ENCODE results near the gene GLT6D1.

The GLT6D1 gene

DNA sequence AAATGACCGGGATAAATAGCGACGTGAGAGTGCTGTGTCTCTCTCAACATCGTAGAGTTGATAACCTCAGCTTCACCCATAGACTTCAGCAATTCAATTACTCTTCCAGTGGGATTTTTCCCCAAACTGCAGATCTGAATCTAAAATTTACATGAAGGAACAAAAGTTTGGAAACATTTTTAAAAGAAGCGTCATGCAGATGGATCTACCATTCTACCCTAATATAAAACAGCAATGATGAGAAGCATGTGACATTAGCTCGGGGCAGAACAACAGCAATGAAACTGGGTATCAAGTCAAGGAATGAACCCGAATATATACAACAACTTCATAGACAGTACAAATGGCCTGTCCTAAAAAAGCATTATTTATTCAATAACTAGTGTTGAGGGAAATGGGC is 18.8 kb downstream of the GLT6D1 start:
- TF ChIP-seq ZFX (IDR thresholded peaks at IDR 0.05), result no peak
- TF ChIP-seq, protein P1, sequence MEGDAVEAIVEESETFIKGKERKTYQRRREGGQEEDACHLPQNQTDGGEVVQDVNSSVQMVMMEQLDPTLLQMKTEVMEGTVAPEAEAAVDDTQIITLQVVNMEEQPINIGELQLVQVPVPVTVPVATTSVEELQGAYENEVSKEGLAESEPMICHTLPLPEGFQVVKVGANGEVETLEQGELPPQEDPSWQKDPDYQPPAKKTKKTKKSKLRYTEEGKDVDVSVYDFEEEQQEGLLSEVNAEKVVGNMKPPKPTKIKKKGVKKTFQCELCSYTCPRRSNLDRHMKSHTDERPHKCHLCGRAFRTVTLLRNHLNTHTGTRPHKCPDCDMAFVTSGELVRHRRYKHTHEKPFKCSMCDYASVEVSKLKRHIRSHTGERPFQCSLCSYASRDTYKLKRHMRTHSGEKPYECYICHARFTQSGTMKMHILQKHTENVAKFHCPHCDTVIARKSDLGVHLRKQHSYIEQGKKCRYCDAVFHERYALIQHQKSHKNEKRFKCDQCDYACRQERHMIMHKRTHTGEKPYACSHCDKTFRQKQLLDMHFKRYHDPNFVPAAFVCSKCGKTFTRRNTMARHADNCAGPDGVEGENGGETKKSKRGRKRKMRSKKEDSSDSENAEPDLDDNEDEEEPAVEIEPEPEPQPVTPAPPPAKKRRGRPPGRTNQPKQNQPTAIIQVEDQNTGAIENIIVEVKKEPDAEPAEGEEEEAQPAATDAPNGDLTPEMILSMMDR (conservative IDR thresholded peaks at IDR 0.05), result no peak
- H3K27ac ChIP-seq, result no peak overlapping the region

DNA sequence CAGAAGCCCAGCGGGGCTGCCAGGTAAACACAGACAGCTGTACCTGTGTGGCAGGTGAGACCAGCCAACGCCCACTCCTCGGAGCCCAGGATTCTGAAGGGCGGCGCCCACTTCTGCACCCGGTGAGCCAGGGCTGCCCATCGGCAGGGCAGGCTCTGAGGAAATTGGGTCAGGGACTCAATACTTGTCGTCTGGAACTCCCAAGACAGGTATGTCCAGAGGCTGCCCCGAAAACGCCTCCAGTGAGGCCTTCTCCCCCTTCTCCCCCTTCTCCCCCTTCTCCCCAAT is 19.8 kb downstream of the GLT6D1 start:
- H3K27ac ChIP-seq, result no peak overlapping the region
- TF ChIP-seq, protein P1 (conservative IDR thresholded peaks at IDR 0.05), result no peak
- no peak for TF ChIP-seq ZFX (IDR thresholded peaks at IDR 0.05)

DNA sequence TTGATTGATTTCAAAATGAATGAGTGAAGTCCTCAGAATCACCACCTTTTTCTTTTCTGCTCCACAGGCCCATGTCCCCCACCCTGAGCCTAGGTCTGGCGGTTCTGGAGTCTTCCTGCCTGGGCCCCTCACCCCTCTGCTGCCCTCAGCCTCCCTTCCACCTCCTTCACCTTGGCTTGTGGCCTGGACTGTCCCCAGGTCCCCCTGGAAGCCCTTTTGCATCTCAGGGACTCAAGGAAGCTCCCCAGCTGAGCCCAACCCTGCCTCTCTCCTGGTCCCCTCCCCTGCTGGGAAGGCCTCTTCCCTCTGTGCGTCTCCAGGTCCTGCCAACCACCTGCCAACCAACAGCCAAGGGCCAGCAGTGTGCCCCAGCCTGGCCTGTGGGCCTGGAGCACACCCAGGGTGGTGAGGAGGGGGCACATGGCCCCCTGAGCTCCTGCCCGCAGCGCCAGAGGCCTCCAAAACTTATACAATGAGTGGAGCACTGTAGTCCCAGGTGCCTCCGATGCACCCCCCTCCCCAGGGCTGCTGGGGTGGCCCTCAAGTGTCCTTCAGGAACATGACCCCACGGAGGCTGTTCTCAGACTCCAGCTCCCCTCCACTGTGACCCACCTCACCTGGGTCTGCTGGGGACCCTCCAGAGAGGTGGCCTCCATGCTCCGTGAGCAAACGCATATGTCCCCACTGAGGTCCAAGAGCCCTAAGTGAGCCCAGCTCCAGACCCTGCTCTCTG is 20.3 kb downstream of the GLT6D1 start:
- no peak for TF ChIP-seq ZFX (IDR thresholded peaks at IDR 0.05)
- no peak overlapping the region for H3K27ac ChIP-seq

DNA sequence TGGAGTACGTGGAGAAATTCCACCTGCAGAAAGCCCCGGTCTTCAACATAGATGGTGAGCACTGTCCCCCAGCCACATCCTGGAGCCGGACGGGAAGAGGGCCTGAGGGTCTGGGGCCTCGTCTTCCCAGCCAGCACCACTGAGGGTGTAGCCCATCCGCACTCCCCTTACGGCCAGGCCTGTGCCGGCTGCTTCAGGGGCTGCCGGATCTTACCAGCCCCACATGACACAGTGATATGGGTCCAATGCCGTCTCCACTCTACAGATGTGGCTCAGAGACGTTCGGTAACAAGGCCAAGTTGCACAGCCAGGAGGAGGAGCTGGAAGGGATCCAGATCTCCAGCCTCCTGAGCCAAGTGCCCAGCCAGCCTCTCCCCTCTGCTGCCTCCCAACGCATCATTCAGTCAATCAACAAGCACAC is 21.3 kb downstream of the GLT6D1 start:
- no peak overlapping the region for H3K27ac ChIP-seq
- TF ChIP-seq ZFX (IDR thresholded peaks at IDR 0.05), result no peak
- TF ChIP-seq, protein P1 (conservative IDR thresholded peaks at IDR 0.05), result no peak

DNA sequence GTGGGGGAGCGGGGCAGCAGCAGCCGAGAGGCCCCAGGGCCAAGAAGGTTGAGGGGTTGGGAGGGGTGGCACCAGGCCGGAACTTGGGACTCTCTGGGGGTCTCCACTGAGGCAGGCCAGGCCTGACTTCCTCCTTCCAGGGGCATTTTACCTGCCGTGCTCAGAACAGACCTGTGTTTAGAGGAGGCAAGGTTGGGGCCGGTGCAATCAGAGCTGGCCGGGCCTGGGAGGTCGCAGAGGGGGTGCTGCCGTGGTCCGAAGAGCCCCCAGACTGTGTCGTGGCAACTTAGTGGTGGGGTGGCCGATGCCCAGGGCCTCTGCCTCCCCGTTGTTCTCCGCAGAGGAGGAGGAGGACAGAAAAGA is 21.8 kb downstream of the GLT6D1 start:
- TF ChIP-seq ZFX (IDR thresholded peaks at IDR 0.05), result no peak
- TF ChIP-seq, protein P1 (conservative IDR thresholded peaks at IDR 0.05), result no peak
- no peak overlapping the region for H3K27ac ChIP-seq

DNA sequence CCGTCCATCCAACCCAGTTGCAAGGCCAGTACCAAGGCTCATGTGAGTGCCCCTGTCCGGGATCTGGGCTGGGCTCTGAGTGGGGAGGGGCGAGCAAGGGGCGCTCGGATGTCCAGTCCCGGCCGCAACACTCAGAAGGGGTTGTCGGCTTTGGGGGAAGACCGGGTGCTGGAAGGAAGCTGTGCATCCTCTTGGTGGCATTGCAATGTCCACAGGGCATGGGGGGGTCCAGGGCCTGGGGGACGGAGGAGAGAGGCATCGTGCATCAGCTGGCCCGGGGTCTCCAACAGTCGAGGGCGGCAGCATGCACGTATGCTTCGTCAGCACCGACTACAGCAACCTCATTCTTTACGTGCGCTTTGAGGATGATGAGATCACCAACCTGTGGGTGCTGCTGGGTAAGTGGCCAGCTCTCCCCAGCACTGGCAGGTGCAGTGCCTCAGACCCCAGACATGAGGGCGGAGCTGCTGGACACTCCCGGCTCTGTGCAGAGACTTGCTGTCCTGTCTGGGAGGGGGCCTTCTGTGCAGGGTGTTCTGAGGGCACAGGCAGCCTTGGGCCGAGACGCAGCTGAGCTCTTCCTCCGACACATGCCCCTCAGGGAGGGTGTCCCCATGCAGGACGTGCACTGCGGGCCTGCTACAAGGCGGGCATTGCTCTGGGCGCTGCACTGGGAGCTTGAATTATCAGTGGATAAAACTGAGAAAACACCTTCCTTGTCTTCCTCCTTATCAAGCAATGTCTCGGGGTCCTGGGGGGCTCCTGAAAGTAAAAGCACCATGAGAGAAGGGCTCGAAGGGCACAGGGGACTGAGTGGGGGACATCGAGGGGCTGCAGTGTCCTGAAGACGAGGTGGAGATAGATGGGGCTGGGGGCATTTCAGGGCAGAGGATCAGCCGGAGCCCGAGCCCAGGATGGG is 22.5 kb downstream of the GLT6D1 start:
- no peak overlapping the region for H3K27ac ChIP-seq
- no peak for TF ChIP-seq ZFX (IDR thresholded peaks at IDR 0.05)
- TF ChIP-seq, protein P1 (conservative IDR thresholded peaks at IDR 0.05), result no peak; the same call in 1 of the 2 replicates

DNA sequence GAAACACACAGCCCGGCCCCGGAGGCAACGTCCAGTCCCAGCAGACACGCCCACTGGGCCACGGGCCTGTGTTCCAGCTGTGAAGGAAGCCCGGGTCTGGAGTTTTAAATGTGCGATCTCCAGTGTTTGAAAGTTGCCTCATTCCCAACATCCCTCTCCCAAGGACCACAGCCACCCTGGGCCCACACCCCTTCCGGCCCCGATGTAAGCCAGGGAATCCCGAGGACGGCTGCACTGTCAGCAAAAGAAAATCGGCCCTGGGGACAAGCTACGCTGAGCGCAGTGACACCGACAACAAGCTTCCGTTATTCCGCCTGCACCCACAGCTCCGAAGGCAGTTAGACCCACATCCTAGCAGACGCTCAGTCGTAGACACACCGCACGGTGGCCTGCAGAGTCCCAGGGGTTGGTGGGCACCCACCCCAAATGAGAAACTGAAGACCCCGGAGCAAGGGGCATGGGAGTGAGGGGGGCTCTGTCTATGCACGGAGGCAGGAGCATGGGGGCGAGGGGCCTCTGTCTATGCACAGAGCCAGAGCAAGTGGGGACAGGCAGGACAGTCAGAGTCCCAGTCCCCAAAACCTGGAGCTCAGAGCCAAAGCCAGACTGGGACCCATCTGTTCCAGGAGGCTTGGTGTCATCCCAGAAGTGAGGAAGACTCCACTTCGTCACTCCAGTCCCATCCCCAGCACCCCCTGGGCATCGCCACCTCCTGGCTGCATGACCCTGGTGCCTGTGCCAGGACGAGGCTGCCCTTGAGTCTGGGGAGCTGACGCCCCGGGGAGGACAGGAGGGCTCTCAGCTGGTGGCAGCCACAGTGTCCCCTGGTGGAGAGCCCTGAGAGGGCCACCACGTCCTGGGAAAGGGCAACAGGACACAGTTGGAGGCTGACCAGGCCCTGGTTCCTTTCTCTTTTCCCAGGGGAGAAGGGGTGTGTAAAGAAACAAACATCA is 23.4 kb downstream of the GLT6D1 start:
- TF ChIP-seq ZFX (IDR thresholded peaks at IDR 0.05), result no peak
- TF ChIP-seq, protein P1 (conservative IDR thresholded peaks at IDR 0.05), result no peak; the same call in 1 of the 2 replicates
- no peak overlapping the region for H3K27ac ChIP-seq
